ENCODE measurements around the gene VHLL.
A peak's percentile ranks its signal among the peaks of the same experiment; 100 is the strongest.

Gene VHLL

DNA sequence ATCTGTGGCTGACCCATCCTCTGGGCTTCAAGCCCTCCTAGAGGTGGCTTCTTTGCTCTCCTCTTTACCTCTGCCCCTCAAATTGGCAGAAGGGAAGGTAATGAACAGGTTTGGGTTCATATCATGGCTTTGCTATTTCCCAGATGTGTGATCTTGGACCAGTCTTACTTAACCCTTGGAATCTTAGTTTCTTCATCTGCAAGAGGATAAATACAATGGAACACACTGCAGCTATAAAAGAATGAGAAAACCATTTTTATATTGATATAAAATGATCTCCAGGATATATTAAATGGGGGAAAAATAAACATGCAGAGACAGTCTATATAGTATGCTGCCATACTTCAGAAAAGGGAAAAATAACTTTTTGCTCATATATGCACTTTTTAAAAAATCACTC is 9.2 kb downstream of the VHLL start:
- no peak for DNase-seq

DNA sequence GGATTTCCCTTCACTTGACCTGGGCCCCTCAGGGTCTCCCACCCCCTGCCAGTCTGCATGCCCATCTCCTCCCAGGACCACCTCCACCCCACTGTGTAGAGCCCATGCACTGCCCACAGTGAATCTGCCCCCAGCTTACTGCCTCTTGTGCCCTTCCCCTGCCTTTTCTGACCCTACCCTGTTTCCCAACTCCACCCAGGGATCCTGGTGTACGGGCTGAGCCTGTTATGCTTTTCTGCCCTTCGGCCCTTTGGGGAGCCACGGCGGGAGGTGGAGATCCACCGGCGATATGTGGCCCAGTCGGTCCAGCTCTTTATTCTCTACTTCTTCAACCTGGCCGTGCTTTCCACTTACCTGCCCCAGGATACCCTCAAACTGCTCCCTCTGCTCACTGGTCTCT is 13.0 kb downstream of the VHLL start:
- DNase-seq, result no peak

DNA sequence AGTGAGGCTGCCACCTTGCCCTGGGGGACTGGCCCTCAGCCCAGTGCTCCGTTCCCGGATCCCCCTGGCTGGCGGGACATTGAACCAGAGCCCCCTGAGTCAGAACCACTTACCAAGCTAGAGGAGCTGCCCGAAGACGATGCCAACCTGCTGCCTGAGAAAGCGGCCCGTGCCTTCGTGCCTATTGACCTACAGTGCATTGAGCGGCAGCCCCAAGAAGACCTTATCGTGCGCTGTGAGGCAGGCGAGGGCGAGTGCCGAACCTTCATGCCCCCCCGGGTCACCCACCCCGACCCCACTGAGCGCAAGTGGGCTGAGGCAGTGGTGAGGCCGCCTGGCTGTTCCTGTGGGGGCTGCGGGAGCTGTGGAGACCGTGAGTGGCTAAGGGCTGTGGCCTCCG is 13.7 kb downstream of the VHLL start:
- DNase-seq, result no peak

DNA sequence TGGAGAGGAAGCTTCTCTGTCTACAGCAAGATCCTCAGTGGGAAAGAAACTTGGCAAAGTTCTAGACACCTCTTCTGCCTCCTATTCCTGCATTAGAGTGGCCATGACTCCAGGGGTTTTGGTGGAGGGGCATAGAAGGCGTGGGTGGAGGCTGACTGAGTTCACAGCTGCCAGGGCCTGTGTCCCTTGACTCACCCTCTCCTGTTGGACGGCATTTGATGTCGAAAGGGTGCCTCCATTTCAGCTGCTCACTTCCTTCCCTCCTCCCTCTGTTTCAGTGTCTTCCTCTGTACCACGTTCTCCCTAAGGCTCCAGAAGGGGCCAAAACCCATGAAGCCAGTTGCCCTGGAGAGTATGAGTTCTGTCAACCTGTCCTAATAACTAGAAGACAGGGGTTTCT is 14.3 kb downstream of the VHLL start:
- DNase-seq, result no peak

DNA sequence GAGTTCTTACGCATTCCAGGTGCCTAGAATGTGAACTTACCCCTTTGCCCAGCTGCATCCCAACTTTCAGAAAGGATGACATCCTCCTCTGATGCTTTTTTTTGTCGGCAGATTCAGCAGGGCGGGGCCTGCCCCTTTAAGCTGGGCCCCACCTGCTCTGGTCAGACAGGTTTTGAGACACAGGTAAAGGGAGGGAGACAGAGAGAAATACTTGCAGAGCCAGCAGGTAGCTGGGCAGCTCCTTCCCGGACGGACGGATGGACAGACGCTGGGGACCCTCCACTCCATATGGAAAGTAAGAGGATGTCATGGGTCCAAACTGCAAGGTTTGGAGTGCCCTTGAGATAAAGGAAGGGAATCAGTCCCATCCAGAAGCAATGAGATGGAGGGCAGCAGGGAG is 15.0 kb downstream of the VHLL start, which contains the start of gene TMEM79:
TMEM79 (plus strand) TSS at position 214 of the 400 bp plus-strand sequence. CDS start 902 bp downstream, outside the sequence.
- DNase-seq, result no peak

DNA sequence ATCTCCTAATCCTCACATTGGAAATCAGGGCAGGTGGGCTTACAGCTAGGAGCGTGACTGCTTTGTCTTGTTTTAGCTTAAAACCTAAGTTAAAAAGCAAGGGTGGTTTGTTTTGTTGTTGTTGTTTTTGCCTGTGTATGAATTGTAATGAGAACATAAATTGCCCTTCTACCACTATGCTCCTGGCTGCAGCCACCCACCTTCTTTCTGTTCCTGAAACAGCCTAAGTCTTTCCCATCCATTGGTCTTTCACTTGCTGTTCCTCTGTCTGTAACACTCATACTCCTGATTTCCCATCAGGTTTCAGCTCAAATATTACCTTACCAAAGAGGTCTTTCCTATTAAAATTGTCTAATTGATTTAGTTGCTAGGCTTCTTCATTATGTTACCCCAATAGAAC is 15.6 kb downstream of the VHLL start:
- DNase-seq, result no peak

DNA sequence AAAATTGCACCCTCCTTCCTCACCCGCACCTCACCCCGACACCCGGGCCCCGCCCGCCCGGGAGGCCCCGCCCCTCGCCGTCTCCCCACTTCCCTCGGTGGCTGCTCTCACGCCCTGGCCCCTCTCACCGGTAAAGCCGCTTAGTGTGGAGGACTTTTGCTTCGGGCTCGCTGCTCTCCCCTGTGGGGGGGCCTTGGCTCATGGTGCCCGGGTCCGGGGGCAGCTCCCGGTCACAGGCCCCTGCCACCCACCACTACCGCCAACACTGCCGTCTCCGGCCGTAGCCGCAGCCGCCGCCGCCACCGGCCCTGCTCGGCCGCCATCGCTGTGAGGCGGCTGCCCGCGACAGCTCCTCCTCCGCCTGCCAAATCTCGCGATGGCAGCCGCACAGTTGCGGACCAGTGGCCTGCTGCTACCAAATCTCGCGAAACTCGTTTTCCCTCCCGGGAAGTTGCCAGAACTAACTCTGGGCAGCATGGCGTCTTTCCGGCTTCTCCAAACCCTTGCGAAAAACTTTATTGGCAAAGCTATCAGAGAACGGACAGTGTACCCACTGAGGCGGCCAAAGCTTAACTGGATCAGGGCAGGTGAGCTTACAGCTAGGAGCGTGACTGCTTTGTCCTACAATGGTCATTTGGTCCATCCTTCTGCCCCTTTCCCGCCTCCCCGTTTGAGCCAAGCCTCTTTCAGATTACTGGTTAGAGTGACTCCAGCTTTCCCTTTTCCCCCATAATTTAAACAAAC is 16.5 kb downstream of the VHLL start, which contains the start of gene SMG5:
SMG5 (minus strand) TSS at position 347 of the 744 bp plus-strand sequence; CDS start at position 202, 145 bp downstream.
- DNase-seq, result peak; percentile 97

DNA sequence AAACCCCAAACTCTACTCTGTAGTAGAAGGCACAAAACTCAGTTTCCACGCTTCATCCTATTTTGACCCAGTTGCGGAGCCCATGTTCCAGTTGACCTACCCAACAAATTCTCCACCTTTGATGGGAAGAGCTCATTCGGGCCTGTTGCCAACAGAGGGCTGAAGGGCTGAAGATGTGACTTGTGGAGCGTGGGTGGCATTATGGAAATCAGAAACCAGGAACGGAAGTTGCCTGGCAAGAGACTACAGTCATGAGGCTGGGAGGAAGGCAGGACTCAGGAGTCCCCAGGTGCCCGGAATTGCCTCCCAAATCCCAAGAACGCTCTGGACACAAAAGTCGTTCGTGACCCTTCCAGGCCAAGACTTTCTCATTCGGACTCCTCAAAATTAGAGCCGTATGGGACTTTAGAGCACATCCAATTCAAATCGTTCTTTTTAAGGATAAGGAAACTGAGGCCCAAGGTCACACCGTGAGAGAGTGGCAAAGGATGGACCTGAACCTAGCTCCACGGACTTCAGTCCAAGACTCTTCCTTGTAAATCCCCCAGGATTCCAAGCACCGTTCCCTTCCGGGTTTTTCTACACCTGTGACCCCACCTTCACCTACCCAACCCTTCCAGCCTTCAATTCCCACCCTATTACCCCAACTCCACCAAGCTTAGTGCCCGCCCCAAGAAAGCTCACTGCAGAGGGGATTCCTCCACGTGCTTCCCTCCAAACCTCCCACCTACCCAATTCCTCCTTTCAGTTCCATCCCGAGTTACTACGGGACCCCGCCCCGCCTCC is 17.2 kb downstream of the VHLL start:
- DNase-seq, result peak; percentile 27

DNA sequence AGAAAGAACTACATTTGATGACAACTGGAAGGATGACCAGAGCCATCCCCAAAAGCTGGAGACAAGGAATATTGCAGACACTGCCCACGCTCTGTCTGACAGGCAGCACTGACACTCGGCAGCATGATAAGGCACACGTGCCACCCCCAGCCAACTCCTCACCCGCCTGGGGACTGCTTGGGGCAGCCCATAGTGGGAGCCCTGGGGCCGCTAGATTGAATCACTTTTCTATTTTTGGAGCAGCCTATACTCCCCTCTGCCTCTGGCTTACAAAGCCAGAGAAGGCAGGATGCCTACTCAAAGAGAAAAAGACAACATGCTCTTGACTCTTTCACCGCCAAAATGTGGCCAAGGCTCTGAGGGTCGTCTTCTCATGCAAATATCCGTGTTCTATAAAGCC is 17.8 kb downstream of the VHLL start:
- no peak for DNase-seq

DNA sequence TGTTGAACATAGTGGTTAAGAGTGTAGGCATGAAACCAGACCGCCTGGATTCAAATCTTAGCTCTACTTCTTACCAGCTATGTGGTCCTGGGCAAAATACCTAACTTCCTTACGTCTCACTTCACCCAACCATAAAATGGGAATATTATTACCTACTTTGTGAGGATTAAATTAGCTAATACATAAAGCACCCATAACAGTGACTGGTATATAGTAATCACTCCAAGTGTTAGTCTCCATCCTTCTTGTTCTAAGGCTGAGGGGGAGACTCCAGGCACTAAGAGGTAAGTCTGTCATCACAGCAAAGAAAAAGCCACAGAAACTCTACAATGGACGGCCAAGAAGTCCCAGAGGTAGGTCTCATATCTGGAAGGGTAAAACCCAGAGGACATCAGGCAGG is 19.3 kb downstream of the VHLL start:
- DNase-seq, result no peak

DNA sequence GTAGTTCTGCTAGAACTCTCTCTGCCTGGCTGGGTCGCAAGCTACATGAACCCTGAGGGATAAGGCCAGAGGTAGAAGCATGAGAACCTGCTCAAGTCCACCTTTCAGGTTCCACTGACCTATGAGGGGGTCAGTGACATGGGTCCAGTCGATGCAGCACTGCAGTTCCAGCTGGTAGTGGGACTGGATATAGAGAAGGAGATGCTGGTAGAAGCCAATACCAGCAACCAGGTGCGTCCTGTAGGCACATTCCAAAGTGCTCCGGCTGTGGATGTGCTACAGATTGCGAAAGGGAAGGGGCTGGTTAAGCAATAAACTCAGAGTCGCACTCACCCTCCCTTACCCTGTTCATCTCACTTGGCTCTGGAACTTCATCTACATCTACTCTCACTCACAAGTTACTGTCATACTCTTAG is 22.1 kb downstream of the VHLL start:
- no peak for DNase-seq

DNA sequence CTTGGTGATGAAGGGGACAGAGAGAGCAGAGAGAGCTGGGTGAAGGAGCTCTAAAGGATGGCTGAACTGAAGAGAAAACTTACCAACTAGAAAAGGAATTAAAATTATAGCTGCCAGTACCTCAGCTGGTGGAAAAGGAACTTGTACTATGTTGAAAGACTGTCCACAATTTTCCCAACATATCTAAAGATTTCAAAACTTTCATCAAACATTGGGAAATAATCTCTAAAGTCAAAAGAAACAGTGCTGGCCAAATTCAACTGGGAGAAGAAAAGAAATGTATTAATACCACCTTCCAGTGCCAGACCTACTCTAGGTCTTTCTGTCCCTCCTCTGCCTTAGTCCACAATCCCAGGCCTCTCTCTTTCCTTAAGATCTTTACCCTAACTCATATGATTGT is 22.6 kb downstream of the VHLL start:
- DNase-seq, result no peak

DNA sequence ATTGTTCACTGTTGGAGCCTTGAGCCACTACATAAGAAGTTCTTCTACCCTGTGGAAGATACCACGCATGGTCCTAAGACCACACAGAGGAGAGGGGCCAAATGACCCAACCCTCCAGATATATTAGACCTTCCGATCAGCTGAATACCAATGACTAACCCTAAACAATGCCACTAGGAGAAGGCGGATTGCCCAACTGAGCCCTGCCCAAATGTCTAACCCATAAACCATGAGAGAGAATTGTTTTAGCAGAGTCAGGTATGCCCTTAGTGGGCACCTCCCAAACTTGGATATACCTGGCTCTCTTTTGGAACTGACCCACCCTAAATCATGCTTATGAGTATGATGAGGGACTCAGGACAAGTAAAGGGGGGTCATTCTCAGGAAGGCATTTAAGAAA is 28.8 kb downstream of the VHLL start:
- no peak for DNase-seq

DNA sequence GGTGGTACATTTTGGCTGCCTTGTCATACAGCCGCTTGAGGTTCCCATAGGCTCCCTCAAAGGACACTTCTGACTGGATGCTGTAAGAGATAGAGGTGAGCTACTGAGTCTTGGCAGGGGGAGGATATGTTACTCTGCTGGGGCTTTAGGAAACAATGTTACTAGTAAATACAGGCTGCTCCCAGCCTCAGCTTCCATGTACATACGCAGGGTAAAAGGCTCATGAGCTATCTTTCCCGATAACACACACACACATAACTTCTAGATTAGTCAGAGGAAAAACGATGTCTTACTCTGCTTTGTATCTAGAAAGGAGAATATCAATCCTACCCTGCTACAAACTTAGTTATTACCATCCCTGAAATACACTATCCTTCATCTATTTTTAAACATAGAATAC is 30.8 kb downstream of the VHLL start:
- DNase-seq, result no peak

DNA sequence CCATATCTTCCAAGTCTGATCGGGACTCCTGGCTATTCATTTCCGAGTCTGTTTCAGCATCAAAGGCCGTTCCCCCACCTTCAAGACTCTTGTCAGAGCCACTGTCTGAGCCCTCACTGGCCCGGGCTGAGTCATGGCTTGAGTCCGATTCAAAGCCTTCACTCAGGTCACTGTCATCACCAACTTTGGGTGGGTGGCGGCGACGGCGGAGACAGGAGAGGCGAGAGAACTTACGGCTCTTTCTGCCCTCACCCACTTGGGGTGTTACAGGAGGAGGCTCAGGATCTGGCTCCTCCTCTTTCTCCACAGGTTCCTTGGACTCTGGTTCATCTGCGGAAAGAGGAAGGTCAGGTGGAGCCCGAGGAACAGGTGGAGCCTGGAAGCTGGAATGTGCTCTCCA is 33.1 kb downstream of the VHLL start:
- DNase-seq, result no peak

DNA sequence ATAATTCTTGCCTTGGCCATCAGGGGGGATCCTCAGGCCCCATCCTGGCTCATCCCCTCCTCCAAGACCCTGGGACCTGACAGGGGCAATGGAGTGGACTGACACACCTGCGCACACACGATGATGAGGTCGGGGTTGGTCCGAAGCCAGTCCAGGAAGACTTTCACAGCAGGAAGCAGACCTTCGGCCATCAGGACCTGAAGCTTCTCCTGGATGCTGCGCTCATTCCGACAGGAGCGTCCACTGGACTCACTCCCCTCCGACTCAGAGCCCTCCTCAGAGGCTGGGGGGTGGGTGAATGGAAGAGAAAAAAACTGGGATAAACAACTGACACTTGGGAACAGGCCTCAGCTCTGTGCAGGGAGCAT is 35.8 kb downstream of the VHLL start:
- DNase-seq, result no peak

DNA sequence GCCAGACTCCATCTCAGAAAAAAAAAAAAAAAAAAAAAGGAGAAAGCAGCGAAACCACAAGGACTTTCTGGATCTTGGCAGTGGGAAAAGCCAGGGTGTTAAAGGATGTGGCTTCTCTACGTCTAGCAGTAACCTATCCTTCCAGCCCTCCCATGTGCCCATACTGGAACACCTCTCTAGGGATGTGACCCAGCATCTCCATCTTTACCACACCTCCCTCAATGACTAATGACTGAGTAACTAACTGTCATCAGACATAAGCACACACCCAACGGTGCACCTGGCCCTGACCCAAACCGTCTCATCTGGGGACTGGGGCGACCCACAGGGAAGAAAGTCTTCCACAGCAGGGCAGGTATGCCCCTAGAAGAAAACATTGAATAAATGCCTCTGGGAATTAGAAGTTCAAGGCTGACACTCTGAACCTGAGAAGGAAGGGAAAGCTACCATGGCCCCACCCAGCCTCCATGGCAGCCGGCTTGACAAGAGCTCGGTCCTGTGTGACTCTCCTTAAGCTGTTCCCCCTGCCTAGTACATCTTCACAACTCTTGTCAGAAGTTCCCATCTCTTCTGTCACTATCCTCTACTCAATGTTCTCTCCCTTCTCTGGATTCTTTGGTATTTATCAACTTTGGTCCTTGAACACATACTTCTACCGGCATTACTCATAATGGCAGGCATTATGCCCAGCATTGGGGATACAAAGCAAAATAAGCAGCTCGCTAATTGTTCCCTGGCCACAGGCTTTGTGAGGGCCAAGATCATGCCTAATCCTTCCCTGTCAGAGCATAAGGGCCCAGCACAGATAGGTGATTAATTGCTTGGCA is 36.4 kb downstream of the VHLL start:
- no peak for DNase-seq

DNA sequence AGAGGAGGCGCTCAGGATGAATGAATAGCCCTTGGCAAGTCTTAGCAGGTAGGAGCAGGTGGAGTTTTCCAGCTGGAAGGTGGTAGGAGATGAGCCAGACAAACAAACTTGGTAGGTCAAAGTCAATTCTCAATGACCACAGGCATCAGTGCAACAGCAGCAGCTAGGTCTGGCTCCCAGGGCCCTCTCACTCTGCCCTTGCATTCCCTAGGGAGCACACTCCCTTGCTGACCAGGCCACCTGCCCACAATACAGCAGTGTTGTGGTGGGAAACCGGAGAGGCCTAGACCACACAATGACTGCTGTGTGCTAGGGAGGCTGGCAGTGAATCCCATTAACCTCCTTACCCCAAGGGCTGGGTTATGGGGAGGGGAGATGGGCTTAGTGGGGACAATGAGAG is 38.2 kb downstream of the VHLL start:
- no peak for DNase-seq

DNA sequence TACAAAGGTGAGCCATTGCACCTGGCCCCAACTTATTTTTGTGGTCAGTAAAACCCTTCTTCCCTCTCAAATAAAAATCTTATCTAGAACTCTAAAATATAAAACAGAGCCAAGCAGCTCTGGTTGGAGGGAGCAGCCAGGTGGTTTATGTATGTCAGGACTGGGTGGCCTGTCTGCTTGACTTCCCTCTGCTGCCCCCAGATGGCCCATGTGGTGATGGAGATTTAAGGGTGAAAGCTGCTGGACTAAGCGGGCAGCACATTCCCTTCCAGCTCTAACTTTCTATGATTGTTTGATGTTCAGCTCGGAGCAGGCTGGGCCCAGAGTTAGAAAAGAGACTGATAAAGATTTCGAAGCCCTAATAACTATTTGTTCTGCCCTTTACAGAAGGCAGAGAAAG is 39.3 kb downstream of the VHLL start:
- DNase-seq, result no peak

DNA sequence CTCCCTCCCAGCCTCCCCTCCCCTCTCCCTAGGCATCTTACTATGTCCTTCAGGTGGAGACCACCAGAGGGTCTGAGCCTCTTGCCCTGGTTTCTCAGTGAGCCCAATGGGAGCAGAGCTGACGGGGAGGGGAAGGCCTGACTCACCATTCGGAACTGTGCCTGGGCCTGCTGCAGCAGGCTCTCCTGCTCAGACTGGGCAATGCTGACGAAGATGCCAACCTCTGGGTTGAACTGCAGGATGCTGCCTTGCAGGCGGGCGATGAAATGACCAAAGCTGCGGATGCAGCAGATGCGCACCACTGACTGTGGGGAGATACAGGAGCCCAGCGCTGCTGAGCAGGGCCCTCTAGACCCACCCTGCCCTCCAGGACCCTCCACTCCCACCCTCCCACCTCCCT is 40.2 kb downstream of the VHLL start:
- DNase-seq, result no peak

DNA sequence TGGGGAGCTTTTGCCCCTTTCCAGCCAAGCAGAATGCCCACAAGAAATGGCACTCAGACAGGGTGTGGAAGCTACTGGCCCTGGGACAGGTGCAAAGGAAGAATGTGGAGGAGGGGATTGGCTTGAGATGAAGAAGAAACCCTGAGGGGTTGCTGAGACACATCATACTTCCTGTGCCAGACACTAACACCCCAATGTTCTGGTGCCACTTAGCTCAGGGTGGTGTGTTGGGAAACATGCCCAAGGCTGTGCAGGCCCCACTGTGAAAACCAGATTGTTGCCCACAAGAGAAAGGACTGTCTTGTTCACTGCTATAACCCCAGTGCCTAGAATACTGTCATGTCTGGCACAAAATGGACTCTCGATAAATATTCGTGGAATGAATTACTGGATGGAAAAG is 41.4 kb downstream of the VHLL start:
- DNase-seq, result no peak

DNA sequence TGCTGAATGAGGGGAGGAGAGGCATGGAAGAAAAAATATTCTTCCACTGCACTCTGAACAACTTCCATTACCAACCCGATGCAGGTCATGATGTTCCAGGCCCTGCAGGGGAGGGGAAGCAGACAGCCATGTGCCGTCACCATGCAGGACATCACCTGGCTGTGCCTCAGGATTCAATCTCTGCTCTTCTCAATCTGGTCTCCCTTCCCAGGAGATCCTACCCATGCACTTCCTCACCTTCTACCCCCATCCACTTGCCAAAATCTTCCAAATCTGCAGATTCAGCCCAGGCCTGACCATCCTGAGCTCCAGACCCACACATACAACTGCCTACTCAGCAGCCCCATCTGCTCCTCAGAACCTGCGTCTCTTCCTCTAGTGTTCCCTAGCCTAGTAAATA is 45.5 kb downstream of the VHLL start:
- DNase-seq, result no peak

DNA sequence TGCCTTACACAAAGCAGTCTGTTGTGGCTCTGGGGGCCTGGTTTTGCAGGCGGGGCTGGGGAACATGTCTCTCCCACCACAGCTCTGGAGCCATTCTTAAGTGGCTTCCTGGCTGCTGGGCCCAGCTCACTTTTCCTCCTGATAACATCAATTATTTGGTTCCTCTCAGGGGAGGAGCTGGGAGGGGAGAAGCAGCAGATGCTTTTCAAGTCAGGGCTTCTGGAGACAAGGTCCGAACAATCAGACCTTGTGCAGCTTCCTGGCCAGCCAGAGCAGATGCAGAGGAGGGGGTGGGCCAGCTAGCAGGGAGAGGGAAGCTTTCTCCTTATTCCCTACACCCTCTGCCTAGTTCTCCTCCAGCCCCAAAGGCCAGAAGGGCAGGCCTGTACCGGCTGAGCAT is 47.6 kb downstream of the VHLL start:
- peak; percentile 32 for DNase-seq

DNA sequence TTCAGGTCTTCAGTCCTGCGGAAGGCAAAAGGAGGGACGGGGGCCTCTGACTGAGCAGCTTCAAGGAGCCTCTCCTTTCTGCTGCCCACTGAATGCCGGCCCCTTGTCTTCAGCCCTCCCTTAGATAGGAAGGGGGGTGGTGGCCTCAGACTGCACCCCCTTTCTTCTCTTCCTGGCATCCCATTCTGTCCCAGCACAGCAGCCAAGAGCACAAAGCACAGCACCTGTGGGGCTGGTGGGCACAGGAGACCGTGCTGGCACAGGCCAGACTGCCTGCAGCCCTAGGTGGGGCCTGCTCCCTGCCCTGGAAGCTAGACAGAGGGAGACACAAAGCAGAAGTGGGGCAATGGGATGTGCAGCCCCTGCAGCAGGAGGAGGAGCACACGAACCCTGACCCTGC is 49.5 kb downstream of the VHLL start:
- DNase-seq, result no peak

All from NCI-H2171 (cell line).